ENCODE data around the gene MINDY3.

The MINDY3 gene

DNA sequence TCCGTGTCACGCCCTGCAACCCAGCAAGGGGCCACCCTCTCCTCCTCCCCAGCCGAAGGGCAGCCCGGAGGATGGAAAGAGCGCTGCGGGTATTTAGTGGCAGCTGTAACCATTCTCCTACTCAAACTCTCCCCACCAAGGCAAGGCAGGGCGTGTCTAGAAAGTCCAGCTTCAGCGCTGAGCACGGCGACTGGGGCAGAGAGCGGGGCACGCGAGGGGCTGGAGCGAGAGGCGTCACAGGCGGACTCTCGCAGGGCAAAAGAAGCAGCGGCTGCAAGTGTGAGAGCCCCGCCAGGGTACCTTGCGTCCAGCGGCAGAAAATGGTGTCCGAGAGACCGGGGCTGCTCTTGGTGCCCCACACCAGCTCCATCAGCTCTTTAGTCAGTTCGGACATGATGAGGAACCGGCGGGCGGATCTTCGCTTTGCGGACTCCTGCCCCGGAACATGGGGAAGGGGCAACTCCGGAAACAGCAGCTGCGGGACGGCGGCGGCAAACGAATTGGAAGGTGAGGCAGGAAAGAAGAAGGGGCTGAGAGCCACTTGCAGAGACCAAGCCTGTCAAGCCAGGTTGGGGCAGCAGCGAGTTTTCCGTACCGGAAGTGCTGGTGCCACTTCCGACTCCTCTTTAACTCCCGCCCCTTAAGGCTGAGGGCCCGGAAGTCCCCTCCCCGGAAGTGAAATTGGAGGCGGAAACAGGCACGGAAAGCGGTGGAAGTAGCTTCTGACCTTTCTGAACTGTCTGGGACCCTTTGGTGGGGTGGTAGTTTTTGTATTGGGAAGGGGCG lies at the start of gene MINDY3:
Gene MINDY3 (minus strand): TSS at position 602 of the 786 bp plus-strand sequence. CDS start 208 bp downstream, at position 394.
- Histone ChIP-seq H3K27ac (ENCODE audit: low read length) (no peak within 1 kb of the TSS), H3K4me1 (ENCODE audit: control insufficient read depth, insufficient read depth, low read length) (no peaks in the 10 kb centered on the region), H3K27me3 (ENCODE audit: control insufficient read depth, insufficient read depth, low read length) (no peaks in the 10 kb centered on the region; the same call in 1 of the 2 replicates), H3K9me3 (ENCODE audit: control insufficient read depth, insufficient read depth, low read length) (no peaks in the 10 kb centered on the region), H3K36me3 (ENCODE audit: control insufficient read depth, insufficient read depth, low read length) (no peaks in the 10 kb centered on the region), H3K4me3 (ENCODE audit: low read length) (peak within 1 kb of the TSS; percentile 57)
- no CpG with 5 or more reads among the region's 47 CpGs for WGBS (ENCODE audit: insufficient coverage, insufficient read length)
- peak; percentile 54 for DNase-seq (ENCODE audit: low read depth, low spot score)

DNA sequence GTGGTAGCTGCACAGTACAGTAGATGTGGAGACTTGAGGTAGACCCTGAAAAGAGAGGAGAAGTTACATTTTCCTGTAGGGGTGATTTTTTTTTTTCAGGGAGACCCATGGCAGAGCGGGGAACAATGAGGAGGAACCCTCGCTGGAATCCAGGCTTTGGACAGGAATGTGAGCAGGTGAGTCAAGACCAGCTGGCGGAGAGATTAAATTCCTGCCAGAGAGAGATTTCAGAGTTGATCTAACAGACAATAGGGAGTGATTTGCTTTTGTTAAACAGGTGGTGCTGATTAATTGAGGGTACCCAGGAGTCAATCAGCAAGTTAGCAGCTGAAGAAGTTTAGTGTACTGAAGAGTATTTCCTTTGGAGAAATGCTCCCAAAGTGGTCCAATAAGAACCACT lies 41.6 kb upstream of the MINDY3 start:
- no peaks in the 10 kb centered on the region for H3K4me1 ChIP-seq (ENCODE audit: control insufficient read depth, insufficient read depth, low read length)
- H3K27me3 ChIP-seq (ENCODE audit: control insufficient read depth, insufficient read depth, low read length), result no peaks in the 10 kb centered on the region
- H3K36me3 ChIP-seq (ENCODE audit: control insufficient read depth, insufficient read depth, low read length), result no peaks in the 10 kb centered on the region
- no peaks in the 10 kb centered on the region for H3K9me3 ChIP-seq (ENCODE audit: control insufficient read depth, insufficient read depth, low read length)
- no peak overlapping the region for H3K27ac ChIP-seq (ENCODE audit: low read length)
- DNase-seq (ENCODE audit: low read depth, low spot score), result no peak
- no peak overlapping the region for H3K4me3 ChIP-seq (ENCODE audit: low read length)
- no CpG with 5 or more reads among the region's 3 CpGs for whole genome bisulfite sequencing (ENCODE audit: insufficient coverage, insufficient read length)

DNA sequence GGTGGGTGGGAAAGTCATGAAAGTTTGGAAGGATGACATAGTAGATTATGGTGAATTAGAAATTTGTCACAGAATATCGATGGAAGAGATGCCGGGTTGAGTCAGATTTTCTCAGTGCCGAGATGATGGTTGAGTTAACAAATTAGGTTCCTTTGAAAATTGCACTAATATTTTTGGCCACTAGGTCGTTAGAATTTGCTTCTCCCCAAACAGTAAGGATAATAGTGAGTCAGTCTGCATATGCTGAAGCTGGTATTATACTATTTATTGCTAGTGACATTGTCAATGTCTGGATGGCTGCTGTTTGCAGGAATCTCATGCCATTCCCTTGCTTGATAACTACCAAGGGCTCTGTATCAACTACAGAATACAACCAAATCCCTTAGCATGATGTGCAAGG lies 37.7 kb upstream of the MINDY3 start:
- Histone ChIP-seq H3K9me3 (ENCODE audit: control insufficient read depth, insufficient read depth, low read length) (no peaks in the 10 kb centered on the region), H3K36me3 (ENCODE audit: control insufficient read depth, insufficient read depth, low read length) (no peaks in the 10 kb centered on the region), H3K27ac (ENCODE audit: low read length) (no peak overlapping the region), H3K4me3 (ENCODE audit: low read length) (no peak overlapping the region), H3K4me1 (ENCODE audit: control insufficient read depth, insufficient read depth, low read length) (no peaks in the 10 kb centered on the region), H3K27me3 (ENCODE audit: control insufficient read depth, insufficient read depth, low read length) (no peaks in the 10 kb centered on the region)
- no CpG with 5 or more reads among the region's 4 CpGs for WGBS (ENCODE audit: insufficient coverage, insufficient read length)
- no peak for DNase-seq (ENCODE audit: low read depth, low spot score)

DNA sequence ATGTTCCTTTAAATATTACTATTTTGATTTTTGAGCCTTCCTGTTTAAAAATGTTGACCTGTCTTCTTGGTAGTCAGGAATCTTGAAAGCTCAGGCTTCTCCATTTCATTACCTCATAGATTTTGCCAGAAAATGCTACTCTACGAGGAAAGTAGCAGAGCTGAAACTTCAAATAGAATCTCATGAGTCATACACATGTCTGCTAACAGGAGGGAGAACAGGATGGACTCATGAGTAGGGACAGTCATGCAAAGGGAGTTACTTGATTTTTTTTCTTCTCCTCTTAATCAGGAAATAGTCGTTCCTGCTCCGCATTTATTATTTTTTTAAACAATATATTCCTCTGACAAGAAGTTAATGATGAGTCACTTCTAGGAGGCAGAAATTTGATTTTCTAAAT lies 37.0 kb upstream of the MINDY3 start:
- Histone ChIP-seq H3K4me3 (ENCODE audit: low read length) (no peak overlapping the region), H3K27me3 (ENCODE audit: control insufficient read depth, insufficient read depth, low read length) (no peaks in the 10 kb centered on the region), H3K36me3 (ENCODE audit: control insufficient read depth, insufficient read depth, low read length) (no peaks in the 10 kb centered on the region), H3K4me1 (ENCODE audit: control insufficient read depth, insufficient read depth, low read length) (no peaks in the 10 kb centered on the region), H3K9me3 (ENCODE audit: control insufficient read depth, insufficient read depth, low read length) (no peaks in the 10 kb centered on the region), H3K27ac (ENCODE audit: low read length) (no peak overlapping the region)
- DNase-seq (ENCODE audit: low read depth, low spot score), result no peak
- WGBS (ENCODE audit: insufficient coverage, insufficient read length), result no CpG with 5 or more reads among the region's 3 CpGs

DNA sequence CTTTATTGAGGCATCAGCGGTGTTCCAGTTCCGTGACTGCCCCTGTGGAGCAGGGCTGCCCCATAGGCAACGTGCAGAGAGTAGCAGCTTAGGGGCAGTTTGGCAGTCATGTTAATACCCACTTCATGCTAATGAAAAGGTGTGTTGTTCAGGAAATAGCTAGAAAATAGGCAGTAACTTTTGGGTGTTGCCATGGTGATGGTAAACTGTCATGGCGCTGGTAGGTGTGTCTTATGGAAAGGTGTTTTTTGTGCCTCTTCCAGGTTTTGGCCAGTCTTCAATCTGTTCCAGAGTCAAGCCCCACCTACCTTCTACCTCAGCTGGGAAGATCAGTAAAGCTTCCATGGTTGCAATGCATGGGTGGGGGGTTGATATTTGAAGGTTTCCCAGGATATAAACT lies 36.3 kb upstream of the MINDY3 start:
- H3K27ac ChIP-seq (ENCODE audit: low read length), result no peak overlapping the region
- DNase-seq (ENCODE audit: low read depth, low spot score), result no peak
- H3K27me3 ChIP-seq (ENCODE audit: control insufficient read depth, insufficient read depth, low read length), result no peaks in the 10 kb centered on the region
- no peaks in the 10 kb centered on the region for H3K9me3 ChIP-seq (ENCODE audit: control insufficient read depth, insufficient read depth, low read length)
- no peak overlapping the region for H3K4me3 ChIP-seq (ENCODE audit: low read length)
- WGBS (ENCODE audit: insufficient coverage, insufficient read length), result no CpG with 5 or more reads among the region's 4 CpGs
- H3K36me3 ChIP-seq (ENCODE audit: control insufficient read depth, insufficient read depth, low read length), result no peaks in the 10 kb centered on the region
- no peaks in the 10 kb centered on the region for H3K4me1 ChIP-seq (ENCODE audit: control insufficient read depth, insufficient read depth, low read length)

DNA sequence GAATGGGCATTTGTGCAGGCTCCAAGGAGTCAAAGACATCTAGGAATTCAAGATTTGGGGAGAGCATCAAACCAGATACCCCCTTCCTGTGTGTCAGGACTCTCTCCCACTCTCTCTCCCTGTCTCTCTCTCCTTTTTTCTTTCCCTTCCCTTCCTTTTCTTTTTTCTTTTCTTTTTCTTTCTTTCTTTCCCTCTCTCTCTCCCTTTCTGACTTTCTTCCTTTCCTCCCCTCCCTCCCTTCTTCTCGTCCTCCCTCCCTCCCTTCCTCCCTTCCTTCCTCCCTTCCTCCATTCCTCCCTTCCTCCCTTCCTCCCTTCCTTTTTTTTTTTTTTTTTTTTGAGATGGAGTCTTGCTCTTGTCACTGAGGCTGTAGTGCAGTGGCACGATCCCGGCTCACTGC lies 24.1 kb upstream of the MINDY3 start:
- DNase-seq (ENCODE audit: low read depth, low spot score), result no peak
- Histone ChIP-seq H3K9me3 (ENCODE audit: control insufficient read depth, insufficient read depth, low read length) (no peaks in the 10 kb centered on the region), H3K4me3 (ENCODE audit: low read length) (no peak overlapping the region), H3K4me1 (ENCODE audit: control insufficient read depth, insufficient read depth, low read length) (no peaks in the 10 kb centered on the region), H3K36me3 (ENCODE audit: control insufficient read depth, insufficient read depth, low read length) (no peaks in the 10 kb centered on the region), H3K27me3 (ENCODE audit: control insufficient read depth, insufficient read depth, low read length) (no peaks in the 10 kb centered on the region), H3K27ac (ENCODE audit: low read length) (no peak overlapping the region)
- WGBS (ENCODE audit: insufficient coverage, insufficient read length), result no CpG with 5 or more reads among the region's 3 CpGs

DNA sequence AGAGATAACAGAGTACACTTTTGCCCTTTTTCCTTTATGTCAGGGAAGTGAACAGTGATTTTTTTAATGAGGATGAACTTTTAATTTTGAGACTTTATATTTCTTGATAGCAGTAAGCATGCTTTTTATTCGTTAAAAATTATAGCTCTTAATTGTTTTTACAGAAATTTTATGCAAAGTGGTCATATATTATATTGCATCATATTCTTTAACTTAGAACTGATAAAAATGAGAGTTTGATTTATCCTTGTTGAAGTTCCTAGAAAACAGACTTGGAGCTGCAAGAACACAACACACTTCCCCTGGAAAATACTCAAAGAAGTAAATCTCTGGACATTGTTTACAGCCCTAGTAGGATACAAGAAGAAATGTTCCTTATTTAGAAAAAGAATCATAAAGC lies 21.2 kb upstream of the MINDY3 start:
- DNase-seq (ENCODE audit: low read depth, low spot score), result no peak
- Histone ChIP-seq H3K27ac (ENCODE audit: low read length) (no peak overlapping the region), H3K36me3 (ENCODE audit: control insufficient read depth, insufficient read depth, low read length) (no peaks in the 10 kb centered on the region), H3K4me1 (ENCODE audit: control insufficient read depth, insufficient read depth, low read length) (no peaks in the 10 kb centered on the region), H3K27me3 (ENCODE audit: control insufficient read depth, insufficient read depth, low read length) (no peaks in the 10 kb centered on the region), H3K9me3 (ENCODE audit: control insufficient read depth, insufficient read depth, low read length) (no peaks in the 10 kb centered on the region), H3K4me3 (ENCODE audit: low read length) (no peak overlapping the region)
- WGBS (ENCODE audit: insufficient coverage, insufficient read length), result no CpG with 5 or more reads among the region's 1 CpG

DNA sequence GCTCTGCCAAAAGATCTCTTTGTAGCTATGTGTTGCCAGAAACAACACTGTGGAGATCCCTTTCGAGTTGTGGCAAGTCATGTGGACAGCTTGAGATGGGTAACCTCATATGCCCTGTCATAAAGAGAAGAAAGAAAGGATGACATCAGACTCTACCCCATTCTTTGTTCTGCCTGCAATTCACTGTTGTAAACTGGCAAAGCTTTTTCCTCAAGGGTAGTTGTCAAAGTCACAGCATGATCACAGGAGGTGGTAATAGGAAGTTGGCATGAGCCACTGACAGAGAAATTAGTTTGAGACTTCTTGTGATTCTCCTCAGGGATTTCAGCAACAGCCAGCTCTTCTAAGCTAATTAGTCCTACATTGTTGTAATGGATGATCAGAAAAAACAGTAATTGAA lies 19.4 kb upstream of the MINDY3 start:
- Histone ChIP-seq H3K36me3 (ENCODE audit: control insufficient read depth, insufficient read depth, low read length) (no peaks in the 10 kb centered on the region), H3K27me3 (ENCODE audit: control insufficient read depth, insufficient read depth, low read length) (no peaks in the 10 kb centered on the region), H3K27ac (ENCODE audit: low read length) (no peak overlapping the region), H3K4me3 (ENCODE audit: low read length) (no peak overlapping the region), H3K4me1 (ENCODE audit: control insufficient read depth, insufficient read depth, low read length) (no peaks in the 10 kb centered on the region), H3K9me3 (ENCODE audit: control insufficient read depth, insufficient read depth, low read length) (no peaks in the 10 kb centered on the region)
- DNase-seq (ENCODE audit: low read depth, low spot score), result no peak
- WGBS (ENCODE audit: insufficient coverage, insufficient read length), result no CpG with 5 or more reads among the region's 1 CpG

DNA sequence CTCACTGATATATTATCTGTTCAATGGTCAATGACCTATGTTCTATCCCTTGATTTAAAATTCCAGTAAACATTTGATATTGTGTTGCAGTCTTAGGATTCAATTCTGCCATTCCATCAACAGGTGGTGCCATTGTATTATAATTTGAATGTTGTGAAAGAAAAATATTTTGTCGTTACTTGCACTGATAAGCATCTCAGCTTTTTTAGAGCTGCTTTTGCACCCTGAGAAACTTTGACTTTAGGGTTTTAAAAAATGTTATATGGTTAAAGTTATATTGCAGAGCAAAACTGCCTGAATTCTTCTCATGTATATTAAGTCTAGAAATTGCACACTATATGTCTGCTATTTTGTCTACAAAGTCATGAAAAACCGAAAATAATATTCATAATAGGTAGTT lies 18.8 kb upstream of the MINDY3 start:
- H3K4me3 ChIP-seq (ENCODE audit: low read length), result no peak overlapping the region
- no peaks in the 10 kb centered on the region for H3K36me3 ChIP-seq (ENCODE audit: control insufficient read depth, insufficient read depth, low read length)
- H3K27ac ChIP-seq (ENCODE audit: low read length), result no peak overlapping the region
- no peaks in the 10 kb centered on the region for H3K27me3 ChIP-seq (ENCODE audit: control insufficient read depth, insufficient read depth, low read length)
- no peaks in the 10 kb centered on the region for H3K9me3 ChIP-seq (ENCODE audit: control insufficient read depth, insufficient read depth, low read length)
- no peaks in the 10 kb centered on the region for H3K4me1 ChIP-seq (ENCODE audit: control insufficient read depth, insufficient read depth, low read length)
- no peak for DNase-seq (ENCODE audit: low read depth, low spot score)
- no CpG with 5 or more reads among the region's 2 CpGs for WGBS (ENCODE audit: insufficient coverage, insufficient read length)

DNA sequence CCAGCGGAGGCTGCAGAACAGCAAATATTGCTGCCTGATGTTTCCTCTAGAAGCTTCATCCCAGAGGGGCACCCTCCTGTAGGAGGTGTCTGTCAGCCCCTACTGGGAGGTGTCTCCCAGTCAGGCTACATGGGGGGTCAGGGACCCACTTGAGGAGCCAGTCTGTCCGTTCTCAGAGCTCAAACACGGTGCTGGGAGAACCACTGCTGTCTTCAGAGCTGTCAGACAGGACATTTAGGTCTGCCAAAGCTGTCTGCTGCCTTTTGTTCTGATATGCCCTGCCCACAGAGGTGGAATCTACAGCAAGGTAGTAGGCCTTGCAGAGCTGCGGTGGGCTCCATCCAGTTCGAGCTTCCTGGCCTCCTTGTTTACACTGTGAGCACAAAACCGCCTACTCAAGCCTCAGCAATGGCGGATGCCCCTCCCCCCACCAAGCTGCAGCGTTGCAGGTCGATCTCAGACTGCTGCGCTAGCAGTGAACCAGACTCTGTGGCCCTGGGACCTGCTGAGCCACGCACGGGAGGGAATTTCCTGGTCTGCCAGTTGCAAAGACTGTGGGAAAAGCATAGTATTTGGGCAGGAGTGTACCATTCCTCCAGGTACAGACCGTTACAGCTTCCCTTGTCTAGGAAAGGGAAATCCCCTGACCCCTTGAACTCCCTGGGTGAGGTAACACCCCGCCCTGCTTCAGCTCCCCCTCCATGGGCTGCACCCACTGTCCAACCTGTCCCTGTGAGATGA lies 17.7 kb upstream of the MINDY3 start:
- WGBS (ENCODE audit: insufficient coverage, insufficient read length), result no CpG with 5 or more reads among the region's 14 CpGs
- Histone ChIP-seq H3K36me3 (ENCODE audit: control insufficient read depth, insufficient read depth, low read length) (no peaks in the 10 kb centered on the region), H3K4me3 (ENCODE audit: low read length) (no peak overlapping the region), H3K27ac (ENCODE audit: low read length) (no peak overlapping the region), H3K27me3 (ENCODE audit: control insufficient read depth, insufficient read depth, low read length) (no peaks in the 10 kb centered on the region), H3K9me3 (ENCODE audit: control insufficient read depth, insufficient read depth, low read length) (no peaks in the 10 kb centered on the region), H3K4me1 (ENCODE audit: control insufficient read depth, insufficient read depth, low read length) (no peaks in the 10 kb centered on the region)
- no peak for DNase-seq (ENCODE audit: low read depth, low spot score)
